Measurements from ENCODE around the gene GAS2L3.

DNA sequence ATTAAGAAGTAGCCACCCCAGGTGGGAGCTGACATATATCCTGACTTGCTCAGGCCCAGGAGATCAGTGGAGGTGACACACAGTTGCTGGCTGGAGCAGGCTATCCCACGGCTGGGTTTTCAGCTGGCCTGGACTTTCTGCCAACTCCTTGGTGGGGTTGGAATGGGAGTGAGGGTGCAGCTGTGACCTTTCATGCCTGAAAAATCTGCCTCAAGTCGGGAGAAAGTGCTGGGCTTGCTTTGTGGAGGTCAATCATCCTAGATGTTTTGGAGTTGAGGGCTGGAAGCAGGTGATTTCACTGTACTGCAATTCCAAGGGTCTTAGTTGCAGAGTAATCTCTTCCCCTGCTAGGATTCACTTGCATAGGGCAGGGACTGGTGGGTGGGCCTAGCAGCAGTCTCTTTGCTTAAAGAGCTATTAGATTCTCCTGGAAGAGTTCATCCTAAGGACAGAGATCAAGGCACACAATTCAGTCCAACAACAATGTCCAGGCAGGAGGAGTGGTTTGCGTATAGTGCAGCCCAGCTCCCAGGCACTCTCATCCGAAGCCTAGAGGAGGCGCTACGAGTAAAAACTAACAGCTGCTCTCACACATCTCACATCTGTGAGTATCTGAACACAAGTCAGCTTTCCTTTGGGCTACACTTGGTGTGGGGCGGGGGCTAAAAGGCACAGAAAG lies 98.1 kb downstream of the GAS2L3 start:
- TF ChIP-seq EZH2 (IDR thresholded peaks at IDR 0.05) = no peak
- TF ChIP-seq POLR2AphosphoS5 (IDR thresholded peaks at IDR 0.05; ENCODE audit: borderline replicate concordance, low read depth, low read length) = no peak
